HUES64 (cell line): Measurements from ENCODE around the gene PLEKHA1.

Source experiments
- H3K27ac ChIP-seq: 2 replicates; pipeline ENCODE4 v1.7.0; 2013; ENCODE audit warnings: low read depth, low read length, inconsistent platforms
- H3K27me3 ChIP-seq: 2 replicates; pipeline ENCODE4 v1.6.1; 2013; ENCODE audit warnings: mild to moderate bottlenecking, low read length; ENCODE audit not compliant: insufficient read depth
- H3K36me3 ChIP-seq: 2 replicates; pipeline ENCODE4 v1.6.1; 2013; ENCODE audit warnings: mild to moderate bottlenecking, low read length; ENCODE audit not compliant: insufficient read depth
- H3K4me1 ChIP-seq: 2 replicates; pipeline ENCODE4 v1.6.1; 2013; ENCODE audit warnings: mild to moderate bottlenecking, low read length, moderate library complexity; ENCODE audit not compliant: insufficient read depth
- H3K4me3 ChIP-seq: 2 replicates; pipeline ENCODE4 v1.5.1; 2013; ENCODE audit warnings: mild to moderate bottlenecking, low read length, moderate library complexity
- H3K9ac ChIP-seq: 2 replicates; pipeline ENCODE4 v1.6.1; 2013; ENCODE audit warnings: mild to moderate bottlenecking, low read depth, low read length
- H3K9me3 ChIP-seq: 2 replicates; pipeline ENCODE4 v1.6.1; 2013; ENCODE audit warnings: low read depth, low read length; ENCODE audit not compliant: insufficient read depth
- WGBS: fragments of 150-250, 120-280 bp; methylation state at CpG from one replicate; pipeline ENCODE4 v1.1.7; 2013; ENCODE audit warnings: missing lambda C conversion rate; 5-methylcytosine and 5-hydroxymethylcytosine counted together

Gene PLEKHA1

DNA sequence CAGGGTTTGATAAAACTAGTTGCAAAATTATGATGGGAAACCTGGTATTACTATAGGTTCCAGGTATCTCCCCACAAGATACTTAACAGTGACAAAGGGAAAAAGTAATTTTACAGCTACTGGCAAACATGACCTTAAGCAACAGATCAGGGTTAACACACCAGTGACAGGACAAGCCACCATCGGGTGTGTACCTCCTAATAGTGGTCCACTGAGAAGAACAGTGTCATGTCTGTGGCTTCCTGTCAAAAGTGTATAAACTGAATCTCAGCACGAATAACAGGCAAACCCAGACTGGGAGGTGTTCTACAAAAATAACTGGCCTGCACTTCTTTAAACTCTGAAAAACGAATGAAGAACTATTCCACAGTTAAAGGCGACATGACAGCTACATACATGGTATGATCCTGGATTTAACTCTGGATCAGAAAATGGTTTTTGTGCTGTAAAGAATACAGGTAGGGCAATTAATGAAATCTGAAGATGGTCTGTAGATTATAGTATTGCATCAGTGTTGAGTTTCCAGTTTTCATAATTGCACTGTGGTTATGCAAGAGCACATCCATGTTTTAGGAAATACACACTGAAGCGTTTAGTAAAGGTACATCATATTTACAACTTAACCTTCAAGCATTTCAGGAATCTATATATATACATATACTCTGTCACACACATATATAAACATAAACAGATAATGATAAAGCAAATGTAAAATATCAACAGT lies 47.9 kb downstream of the PLEKHA1 start:
- Histone ChIP-seq H3K36me3 (peaks cover 55% of the 10 kb centered on the region), H3K9ac (no peak overlapping the region), H3K27me3 (no peaks in the 10 kb centered on the region), H3K4me3 (no peak overlapping the region), H3K9me3 (no peaks in the 10 kb centered on the region), H3K4me1 (peaks cover 4% of the 10 kb centered on the region; the same call in 1 of the 2 replicates), H3K27ac (no peak overlapping the region)
- 90% methylated on average over 5 of the region's 5 CpGs for WGBS

- Histone ChIP-seq H3K9ac (no peak overlapping the region), H3K9me3 (no peaks in the 10 kb centered on the region), H3K4me3 (no peak overlapping the region), H3K27ac (no peak overlapping the region), H3K27me3 (no peaks in the 10 kb centered on the region), H3K4me1 (peaks cover 4% of the 10 kb centered on the region; the same call in 1 of the 2 replicates), H3K36me3 (peaks cover 54% of the 10 kb centered on the region)
- 92% methylated on average over 2 of the region's 2 CpGs for WGBS
Observed at GRCh38 chr10:122424059-122424458, 49.6 kb downstream of the PLEKHA1 start.

DNA sequence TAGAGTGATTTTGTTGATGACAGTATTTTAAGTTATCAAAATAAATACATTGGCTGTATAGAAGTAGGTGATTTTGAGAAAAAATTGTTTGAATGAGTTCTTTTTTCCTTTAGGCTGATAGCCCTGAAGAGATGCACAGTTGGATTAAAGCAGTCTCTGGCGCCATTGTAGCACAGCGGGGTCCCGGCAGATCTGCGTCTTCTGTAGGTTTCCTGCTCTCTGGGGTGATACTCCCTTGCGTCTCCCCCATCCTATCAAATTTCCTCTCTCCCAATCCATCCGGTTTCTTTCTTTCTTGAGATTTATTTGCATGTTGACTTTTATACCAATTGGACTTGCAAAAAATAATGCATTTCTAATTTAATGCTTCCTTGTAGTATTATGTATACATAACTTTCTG lies 52.3 kb downstream of the PLEKHA1 start:
- H3K36me3 ChIP-seq, result peaks cover 61% of the 10 kb centered on the region
- no peak overlapping the region for H3K4me3 ChIP-seq
- H3K9ac ChIP-seq, result no peak overlapping the region
- H3K9me3 ChIP-seq, result no peaks in the 10 kb centered on the region
- WGBS, result 98% methylated on average over 6 of the region's 6 CpGs
- no peak overlapping the region for H3K27ac ChIP-seq
- no peaks in the 10 kb centered on the region for H3K4me1 ChIP-seq
- no peaks in the 10 kb centered on the region for H3K27me3 ChIP-seq

DNA sequence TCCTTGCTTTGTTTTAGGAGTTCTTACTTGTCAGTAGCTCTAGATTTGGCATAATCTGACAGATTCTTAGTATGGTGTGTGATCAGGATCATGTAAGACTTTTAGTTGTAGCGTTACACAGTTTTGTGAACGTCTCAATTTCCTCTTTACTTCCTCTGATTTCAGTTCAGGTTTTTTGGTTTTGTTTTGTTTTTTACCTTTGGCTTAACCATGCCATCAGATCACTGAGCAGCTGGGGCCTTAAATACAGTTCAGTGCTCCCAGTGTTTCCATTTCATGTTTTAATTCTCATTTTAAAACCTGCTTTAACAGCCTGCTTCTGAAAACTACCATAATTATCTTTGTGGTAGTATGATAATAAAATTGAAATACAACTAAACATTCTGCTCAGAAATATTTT lies 52.8 kb downstream of the PLEKHA1 start:
- 100% methylated on average over 2 of the region's 2 CpGs for WGBS
- H3K36me3 ChIP-seq, result peaks cover 61% of the 10 kb centered on the region
- H3K27ac ChIP-seq, result no peak overlapping the region

GRCh38 chr10:122435212-122435827 lies 60.8 kb downstream of the PLEKHA1 start:
- Histone ChIP-seq H3K4me1 (no peaks in the 10 kb centered on the region), H3K4me3 (no peak overlapping the region), H3K9me3 (no peaks in the 10 kb centered on the region), H3K27ac (no peak overlapping the region), H3K9ac (no peak overlapping the region), H3K27me3 (no peaks in the 10 kb centered on the region), H3K36me3 (peaks cover 17% of the 10 kb centered on the region)
- WGBS, result 67% methylated on average over 3 of the region's 3 CpGs

More for the DNA sequence above, 52.8 kb downstream of the PLEKHA1 start:
- Histone ChIP-seq H3K9me3 (no peaks in the 10 kb centered on the region), H3K9ac (no peak overlapping the region), H3K27me3 (no peaks in the 10 kb centered on the region), H3K4me3 (no peak overlapping the region), H3K4me1 (no peaks in the 10 kb centered on the region)

DNA sequence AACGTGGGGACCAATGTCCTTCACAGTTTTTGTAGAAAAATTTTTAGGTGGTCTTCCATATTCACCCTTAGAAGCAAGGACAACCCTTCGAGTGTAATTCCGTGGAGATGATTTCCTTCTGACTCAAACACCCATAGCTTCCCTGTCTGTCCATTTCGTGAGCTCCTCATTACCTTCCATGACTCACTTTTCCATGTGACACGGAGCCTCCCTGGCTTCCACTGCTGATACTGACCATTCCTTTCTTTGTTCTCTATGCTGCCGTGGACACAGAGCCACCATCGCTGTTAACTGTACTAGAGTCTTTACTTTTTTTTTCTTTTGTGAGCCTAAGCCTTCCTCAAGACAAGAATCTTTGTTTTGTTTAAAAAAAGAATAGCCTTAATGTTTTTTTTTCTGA lies 67.5 kb downstream of the PLEKHA1 start:
- H3K27me3 ChIP-seq, result no peaks in the 10 kb centered on the region
- no peak overlapping the region for H3K27ac ChIP-seq
- H3K4me1 ChIP-seq, result no peaks in the 10 kb centered on the region
- no peak overlapping the region for H3K4me3 ChIP-seq
- H3K9ac ChIP-seq, result no peak overlapping the region
- WGBS, result 87% methylated on average over 7 of the region's 7 CpGs
- peaks cover 7% of the 10 kb centered on the region; the same call in 1 of the 2 replicates for H3K9me3 ChIP-seq
- H3K36me3 ChIP-seq, result no peaks in the 10 kb centered on the region

GRCh38 chr10:122445469-122445868 lies 71.0 kb downstream of the PLEKHA1 start:
- WGBS, result 100% methylated on average over 1 of the region's 1 CpG
- no peak overlapping the region for H3K9ac ChIP-seq
- no peaks in the 10 kb centered on the region for H3K36me3 ChIP-seq
- no peak overlapping the region for H3K4me3 ChIP-seq
- no peaks in the 10 kb centered on the region for H3K27me3 ChIP-seq
- H3K27ac ChIP-seq, result no peak overlapping the region
- 0 out of 2 replicates have a peak, but pooled peaks cover 2% of the 10 kb centered on the region for H3K4me1 ChIP-seq
- H3K9me3 ChIP-seq, result peaks cover 7% of the 10 kb centered on the region; the same call in 1 of the 2 replicates

- Histone ChIP-seq H3K36me3 (no peaks in the 10 kb centered on the region), H3K9me3 (peaks cover 7% of the 10 kb centered on the region; the same call in 1 of the 2 replicates), H3K27me3 (no peaks in the 10 kb centered on the region), H3K27ac (no peak overlapping the region), H3K4me1 (0 out of 2 replicates have a peak, but pooled peaks cover 3% of the 10 kb centered on the region), H3K4me3 (no peak overlapping the region), H3K9ac (no peak overlapping the region)
Observed at GRCh38 chr10:122445904-122446303, 71.4 kb downstream of the PLEKHA1 start.

GRCh38 chr10:122446668-122447423 lies 72.3 kb downstream of the PLEKHA1 start:
- H3K36me3 ChIP-seq, result no peaks in the 10 kb centered on the region
- peaks cover 7% of the 10 kb centered on the region; the same call in 1 of the 2 replicates for H3K9me3 ChIP-seq
- 21% methylated on average over 1 of the region's 2 CpGs for WGBS

DNA sequence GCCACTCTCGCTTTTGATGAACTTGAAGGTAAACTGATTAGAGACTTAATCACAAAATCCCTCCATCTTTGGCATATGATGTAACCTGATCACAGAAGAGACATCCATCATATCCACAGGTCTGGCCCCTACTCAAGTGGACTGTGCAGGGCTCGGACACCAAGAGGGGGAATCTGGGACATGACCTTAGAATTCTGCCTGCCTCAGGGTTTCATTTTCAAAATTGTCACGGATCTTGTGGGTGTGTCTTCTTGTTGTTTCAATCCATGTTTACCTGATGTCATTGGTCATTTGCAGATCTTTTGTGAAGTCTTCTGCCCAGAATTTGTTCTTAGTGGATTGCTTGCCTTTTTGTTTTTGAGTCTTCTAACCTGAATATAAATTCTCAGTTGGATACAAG lies 74.1 kb downstream of the PLEKHA1 start:
- Histone ChIP-seq H3K27me3 (no peaks in the 10 kb centered on the region), H3K9ac (no peak overlapping the region), H3K36me3 (no peaks in the 10 kb centered on the region), H3K9me3 (peaks cover 7% of the 10 kb centered on the region; the same call in 1 of the 2 replicates), H3K27ac (no peak overlapping the region), H3K4me1 (0 out of 2 replicates have a peak, but pooled peaks cover 3% of the 10 kb centered on the region), H3K4me3 (no peak overlapping the region)
- WGBS, result 95% methylated on average over 3 of the region's 3 CpGs

More at GRCh38 chr10:122446668-122447423, 72.3 kb downstream of the PLEKHA1 start:
- H3K9ac ChIP-seq, result no peak overlapping the region
- no peak overlapping the region for H3K27ac ChIP-seq
- H3K4me1 ChIP-seq, result 0 out of 2 replicates have a peak, but pooled peaks cover 3% of the 10 kb centered on the region
- no peak overlapping the region for H3K4me3 ChIP-seq
- no peaks in the 10 kb centered on the region for H3K27me3 ChIP-seq

DNA sequence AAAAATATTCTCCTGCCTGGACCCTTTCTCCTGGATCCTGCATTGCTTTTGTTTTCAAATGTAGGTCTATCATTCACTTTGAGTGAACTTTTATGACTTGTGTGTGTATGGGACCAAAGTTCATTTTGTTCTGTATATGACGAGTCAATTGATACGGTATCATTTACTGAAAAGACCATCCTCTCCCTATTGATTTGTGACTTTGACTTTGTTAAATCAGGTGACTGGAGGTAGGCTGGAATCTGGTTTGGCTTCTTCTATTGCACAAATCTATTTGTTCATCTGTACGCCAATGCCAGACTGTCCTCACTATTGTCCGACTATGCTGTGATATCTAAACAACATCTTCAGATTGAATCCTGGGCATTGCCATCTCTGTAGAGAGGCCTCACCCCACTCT lies 74.6 kb downstream of the PLEKHA1 start:
- WGBS, result 92% methylated on average over 4 of the region's 4 CpGs
- Histone ChIP-seq H3K4me1 (0 out of 2 replicates have a peak, but pooled peaks cover 3% of the 10 kb centered on the region), H3K27ac (no peak overlapping the region)

More for the DNA sequence above, 74.6 kb downstream of the PLEKHA1 start:
- Histone ChIP-seq H3K27me3 (no peaks in the 10 kb centered on the region), H3K9ac (no peak overlapping the region), H3K4me3 (no peak overlapping the region), H3K9me3 (peaks cover 7% of the 10 kb centered on the region; the same call in 1 of the 2 replicates), H3K36me3 (no peaks in the 10 kb centered on the region)
